Neural progenitor cell (in vitro differentiated cells): ENCODE measurements around the gene ATP10B.

Experiments used
- CTCF ChIP-seq: fragments of 200-600 bp; sonication (generic); IDR thresholded peaks from 2 replicates; pipeline ENCODE4 v1.5.1; 2017; ENCODE audit warnings: antibody characterized with exemption, mild to moderate bottlenecking
- EZH2 ChIP-seq: fragments of 200-600 bp; sonication (generic); IDR thresholded peaks from 2 replicates; pipeline ENCODE4 v1.6.1; 2017; ENCODE audit warnings: antibody characterized with exemption, mild to moderate bottlenecking, moderate library complexity
- EZH2phosphoT487 ChIP-seq: fragments of 200-600 bp; sonication (generic); IDR thresholded peaks from 2 replicates; pipeline ENCODE4 v1.6.1; 2017; ENCODE audit warnings: antibody characterized with exemption

- no peak for TF ChIP-seq CTCF
- TF ChIP-seq EZH2: no peak
- no peak for TF ChIP-seq EZH2phosphoT487
Observed at GRCh38 chr5:160643616-160644240, 208.3 kb downstream of the ATP10B start.
